K562 (cell line): Measurements from ENCODE around the gene RPL27A. TPM values are rescaled to one million over a fixed set of nuclear protein-coding genes. Genes with fewer than 3 reads are reported as not detected.

Source experiments
- ATAC-seq: fragments of 200-7000 bp; cut with Tn5 transposase; 3 replicates; pipeline ENCODE4 v1.9.1; 2020; ENCODE audit warnings: moderate library complexity
- BruUV-seq: library from RNA; stranded (reverse); fragments of 400-500 nt; replicated peaks from 2 replicates; lab custom pipeline; 2021; lab: Mats Ljungman, UMichigan
- CTCF ChIA-PET: fragments of 300-600 bp; formaldehyde crosslinking; extraction: SDS; loops from one replicate; lab custom pipeline; 2021; ENCODE audit warnings: low intra/inter-chr PET ratio; lab: Yijun Ruan, JAX
- POLR2A ChIA-PET: fragments of 300-600, 350-650 bp; sonication (Branson Sonifier 250); formaldehyde crosslinking; extraction: SDS; loops from one replicate; lab custom pipeline; 2021; ENCODE audit warnings: antibody characterized with exemption, inconsistent platforms; lab: Yijun Ruan, JAX
- DNase-seq, 4 experiments: peaks; one replicate each; pipeline versions ENCODE4 v3.0.0 to v3.0.0-alpha.2; 2011 to 2018; ENCODE audit warnings: low spot score in 3 of 4, mixed read lengths in 3 of 4; ENCODE audit errors: extremely low read depth in 1 of 4
- FAIRE-seq: peaks from 2 replicates; lab custom pipeline; 2011; peaks lifted over from hg19 to GRCh38; lab: Jason Lieb, UNC
- H2AFZ ChIP-seq: 2 replicates; pipeline ENCODE4 v1.6.0; 2011; ENCODE audit warnings: low read depth, low read length, control low read depth, inconsistent platforms
- H3K27ac ChIP-seq: fragments of 200-600 bp; 3 replicates; pipeline ENCODE4 v1.8.0; 2011; ENCODE audit warnings: low read depth, mild to moderate bottlenecking, control low read depth, inconsistent platforms, low read length, moderate library complexity, mixed read lengths; ENCODE audit errors: extremely low read depth
- H3K27me3 ChIP-seq, 2 experiments: fragments of 300-600 bp in 1 of 2; 2 replicates in 1 of 2; 3 replicates in 1 of 2; pipeline versions ENCODE4 v1.6.0 to v1.8.0; 2011; ENCODE audit warnings: inconsistent platforms in 2 of 2, low read length in 2 of 2, mild to moderate bottlenecking in 1 of 2, mixed read lengths in 1 of 2, moderate library complexity in 1 of 2; ENCODE audit not compliant: control insufficient read depth in 2 of 2, insufficient read depth in 2 of 2
- H3K36me3 ChIP-seq: fragments of 300-600 bp; 3 replicates; pipeline ENCODE4 v1.8.0; 2011; ENCODE audit warnings: mild to moderate bottlenecking, low read length, inconsistent platforms; ENCODE audit not compliant: control insufficient read depth, insufficient read depth
- H3K4me1 ChIP-seq, 2 experiments: fragments of 200-600 bp in 1 of 2; replicated peaks in 1 of 2; 2 replicates in 1 of 2; 3 replicates in 1 of 2; pipeline versions ENCODE4 v1.5.1 to v1.8.0; 2011; ENCODE audit warnings: inconsistent platforms in 2 of 2, low read length in 2 of 2, mild to moderate bottlenecking in 1 of 2, mixed read lengths in 1 of 2, moderate library complexity in 1 of 2; ENCODE audit not compliant: control insufficient read depth in 2 of 2, insufficient read depth in 2 of 2
- H3K4me2 ChIP-seq: 2 replicates; pipeline ENCODE4 v1.6.1; 2011; ENCODE audit warnings: low read length, control low read depth, inconsistent platforms, mixed read lengths; ENCODE audit not compliant: insufficient read depth
- H3K4me3 ChIP-seq: fragments of 200-600 bp; sonication (generic), shearing (Covaris generic); 2 replicates; pipeline ENCODE4 v1.5.1; 2016; ENCODE audit warnings: control low read depth, inconsistent platforms
- H3K79me2 ChIP-seq: fragments of 200-600 bp; 3 replicates; pipeline ENCODE4 v1.8.0; 2011; ENCODE audit warnings: low read length, inconsistent platforms; ENCODE audit not compliant: control insufficient read depth, insufficient read depth
- H3K9ac ChIP-seq, 2 experiments: 2 replicates each; pipeline versions ENCODE4 v1.6.0 to v1.6.1; 2011; ENCODE audit warnings: low read depth in 2 of 2, low read length in 2 of 2, control low read depth in 1 of 2, inconsistent platforms in 1 of 2, mild to moderate bottlenecking in 1 of 2, mixed read lengths in 1 of 2; ENCODE audit not compliant: insufficient read depth in 1 of 2
- H3K9me1 ChIP-seq: one replicate; pipeline ENCODE4 v1.6.0; 2011; ENCODE audit warnings: inconsistent platforms, mild to moderate bottlenecking, low read length, moderate library complexity; ENCODE audit not compliant: control insufficient read depth, insufficient read depth
- H3K9me3 ChIP-seq: replicated peaks from 2 replicates; pipeline ENCODE4 v1.5.1; 2011; ENCODE audit warnings: low read depth, low read length, inconsistent platforms; ENCODE audit not compliant: control insufficient read depth, insufficient read depth
- H4K20me1 ChIP-seq: replicated peaks from 2 replicates; pipeline ENCODE4 v1.6.1; 2011; ENCODE audit warnings: low read length, inconsistent platforms, mixed read lengths; ENCODE audit not compliant: control insufficient read depth, insufficient read depth
- SNIP1 ChIP-seq: fragments of 450-650 bp; IDR thresholded peaks from 2 replicates; pipeline ENCODE4 v1.7.1; 2017; ENCODE audit warnings: low read depth, mild to moderate bottlenecking
- YY1 ChIP-seq, 3 experiments: IDR thresholded peaks; 2 replicates each; pipeline ENCODE4 v1.6.1; 2011; ENCODE audit warnings: low read length in 2 of 3, mild to moderate bottlenecking in 2 of 3, moderate library complexity in 2 of 3, borderline replicate concordance in 1 of 3, control low read depth in 1 of 3, low read depth in 1 of 3; ENCODE audit not compliant: insufficient read depth in 3 of 3, insufficient replicate concordance in 2 of 3, control insufficient read depth in 1 of 3, insufficient read length in 1 of 3; ENCODE audit errors: extremely low read depth in 1 of 3
- WGBS: fragments of 100-300 bp; shearing (Covaris generic); methylation state at CpG from one replicate; pipeline ENCODE4 v1.1.6; 2016; ENCODE audit warnings: low coverage, mixed read lengths; ENCODE audit not compliant: insufficient coverage; ENCODE audit errors: missing lambda C conversion rate; 5-methylcytosine and 5-hydroxymethylcytosine counted together
- in situ Hi-C: fragments of 300-500 bp; cut with MboI; formaldehyde crosslinking; loops from 4 replicates; pipeline ENCODE4 v1.15.0; 2018; ENCODE audit warnings: inconsistent platforms, mixed read lengths
- intact Hi-C: fragments of 100-400 bp; cut with micrococcal nuclease; formaldehyde crosslinking; loops from 2 replicates; pipeline ENCODE4 v1.14.2; 2022
- polyA plus RNA-seq, 8 experiments: library from polyadenylated mRNA; depleted of rRNA in 4 of 8; stranded (reverse) in 5 of 8; unstranded in 3 of 8; fragments of >200 nt; fragmentation: Nextera tagmentation in 2 of 8; fragmentation: Illumina TruSeq in 1 of 8; extraction: Ambion mirVana in 2 of 8; extraction: Trizol in 1 of 8; gene quantifications; 2 replicates each; pipeline versions ENCODE4 v1.2.1 to v1.2.3, GENCODE V29; 2011 to 2014; ENCODE audit warnings: inconsistent platforms in 1 of 8, missing spikeins in 1 of 8
- total RNA-seq, 7 experiments: library from RNA; depleted of rRNA in 6 of 7; stranded (reverse); fragments of >200 nt in 6 of 7; fragmentation: Illumina TruSeq in 2 of 7; extraction: Trizol in 2 of 7; gene quantifications; 2 replicates each; pipeline versions ENCODE4 v1.2.1 to v1.2.3, GENCODE V29; 2011 to 2021; ENCODE audit warnings: low replicate concordance in 1 of 7
- TF ChIP-seq, protein P1 (sequence below): fragments of 450-650 bp; IDR thresholded peaks from 2 replicates; pipeline ENCODE4 v1.6.1; 2016
- TF ChIP-seq, protein P2 (sequence below), 2 experiments: IDR thresholded peaks in 1 of 2; conservative IDR thresholded peaks in 1 of 2; 2 replicates each; pipeline ENCODE4 v1.6.1; 2016; ENCODE audit warnings: low read depth in 2 of 2, mild to moderate bottlenecking in 1 of 2, missing compliant biosample characterization in 1 of 2, missing genetic modification characterization in 1 of 2, moderate library complexity in 1 of 2

Gene RPL27A
- total and polyA plus RNA-seq, 9 of the 15 experiments (the other 6 are each of a cell fraction or from before 2014, with no cell fraction given) = 790 to 4,241 (median 2,267) TPM

DNA sequence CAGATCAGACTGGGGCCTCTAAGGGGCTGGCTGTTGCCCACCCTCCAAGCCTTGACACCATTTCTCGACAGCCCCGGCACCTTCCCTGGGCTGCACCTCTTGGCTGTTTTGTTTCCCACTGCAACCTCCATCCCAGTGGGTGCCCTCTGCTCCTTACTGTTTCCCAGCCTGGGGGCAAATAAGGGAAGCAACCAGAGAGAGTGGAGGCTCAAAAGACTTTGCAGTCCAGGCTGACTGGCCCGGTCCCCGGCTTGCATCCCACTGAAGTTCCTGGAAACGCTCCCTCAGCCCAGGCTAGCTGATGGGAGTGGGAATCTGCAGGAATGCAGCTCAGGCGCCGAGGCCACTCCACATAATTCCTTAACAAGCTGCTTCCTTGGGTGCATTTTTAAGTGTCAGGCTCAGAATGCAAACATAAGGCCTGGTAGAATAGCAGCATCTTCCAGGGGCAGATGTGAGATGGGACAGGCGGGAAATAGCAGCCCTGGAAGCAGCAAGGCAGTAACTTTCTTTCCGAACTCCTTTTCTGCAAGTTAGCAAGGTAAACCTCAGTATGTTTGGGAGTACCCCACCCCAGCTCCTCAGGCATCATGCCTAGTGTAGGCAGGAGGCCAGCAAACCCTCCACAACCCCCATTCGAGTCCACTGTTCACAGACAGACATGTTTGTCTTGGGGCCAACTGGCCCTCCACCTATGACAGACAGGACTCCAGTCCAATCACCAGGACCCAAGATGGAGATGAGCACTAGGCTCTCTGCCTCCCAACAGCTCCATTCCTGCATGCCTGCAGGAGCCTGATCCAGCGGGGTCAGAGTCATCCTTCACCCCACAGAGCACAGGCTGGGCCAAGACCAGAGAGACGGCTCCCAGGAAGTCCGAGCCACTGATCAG lies 39.3 kb downstream of the RPL27A start:
- Histone ChIP-seq H3K27me3 (peaks cover 18 to 71% of the 10 kb centered on the region in 2 experiments; a peak in 3 of 5 replicates), H3K4me2 (no peak overlapping the region), H4K20me1 (no peaks in the 10 kb centered on the region), H3K36me3 (no peaks in the 10 kb centered on the region), H3K4me3 (no peak overlapping the region), H3K4me1 (peaks cover 0 to 11% of the 10 kb centered on the region in 2 experiments; a peak in 3 of 5 replicates), H3K9me1 (peaks cover 3% of the 10 kb centered on the region), H3K9ac (peak overlapping the region in 1 of 2 experiments; percentile 55; a peak in 1 of 4 replicates), H3K79me2 (no peaks in the 10 kb centered on the region), H2AFZ (0 out of 2 replicates have a peak overlapping the region, but pooled peaks have one; percentile 9), H3K9me3 (no peaks in the 10 kb centered on the region), H3K27ac (no peak overlapping the region)
- FAIRE-seq (no peak), ATAC-seq (peak; percentile 36; the same call in 2 of the 3 replicates), DNase-seq (peak in 2 of 4 experiments; percentile 42 to 47)
- WGBS = 5% methylated on average over 13 of the region's 13 CpGs
- POLR2A ChIA-PET = interaction anchor here (0.8 to 1.4 kb wide), 2 partner anchors 9 to 21 kb away, joined by 3 to 4 read pairs; no protein-coding TSS in a partner anchor
- BruUV-seq = no TSS peak
- TF ChIP-seq YY1 (IDR thresholded peaks at IDR 0.05; ENCODE audit: borderline replicate concordance in 1 of 3, control insufficient read depth in 1 of 3, extremely low read depth in 1 of 3, insufficient read depth in 3 of 3, insufficient read length in 1 of 3, insufficient replicate concordance in 2 of 3, low read depth in 1 of 3, low read length in 2 of 3) (peak in 1 of 3 experiments; percentile 23), SNIP1 (no peak)
- TF ChIP-seq, protein P1, sequence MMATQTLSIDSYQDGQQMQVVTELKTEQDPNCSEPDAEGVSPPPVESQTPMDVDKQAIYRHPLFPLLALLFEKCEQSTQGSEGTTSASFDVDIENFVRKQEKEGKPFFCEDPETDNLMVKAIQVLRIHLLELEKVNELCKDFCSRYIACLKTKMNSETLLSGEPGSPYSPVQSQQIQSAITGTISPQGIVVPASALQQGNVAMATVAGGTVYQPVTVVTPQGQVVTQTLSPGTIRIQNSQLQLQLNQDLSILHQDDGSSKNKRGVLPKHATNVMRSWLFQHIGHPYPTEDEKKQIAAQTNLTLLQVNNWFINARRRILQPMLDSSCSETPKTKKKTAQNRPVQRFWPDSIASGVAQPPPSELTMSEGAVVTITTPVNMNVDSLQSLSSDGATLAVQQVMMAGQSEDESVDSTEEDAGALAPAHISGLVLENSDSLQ = peak; percentile 92
- TF ChIP-seq, protein P2, sequence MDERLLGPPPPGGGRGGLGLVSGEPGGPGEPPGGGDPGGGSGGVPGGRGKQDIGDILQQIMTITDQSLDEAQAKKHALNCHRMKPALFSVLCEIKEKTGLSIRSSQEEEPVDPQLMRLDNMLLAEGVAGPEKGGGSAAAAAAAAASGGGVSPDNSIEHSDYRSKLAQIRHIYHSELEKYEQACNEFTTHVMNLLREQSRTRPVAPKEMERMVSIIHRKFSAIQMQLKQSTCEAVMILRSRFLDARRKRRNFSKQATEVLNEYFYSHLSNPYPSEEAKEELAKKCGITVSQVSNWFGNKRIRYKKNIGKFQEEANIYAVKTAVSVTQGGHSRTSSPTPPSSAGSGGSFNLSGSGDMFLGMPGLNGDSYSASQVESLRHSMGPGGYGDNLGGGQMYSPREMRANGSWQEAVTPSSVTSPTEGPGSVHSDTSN (CRISPR knock-in tag; IDR thresholded peaks at IDR 0.05; ENCODE audit: low read depth) = no peak
- TF ChIP-seq, protein P2 (tag; conservative IDR thresholded peaks at IDR 0.05; ENCODE audit: low read depth) = peak; percentile 54
- intact Hi-C loops (no loop called here), in situ Hi-C loops (no loop called here)
- CTCF ChIA-PET = no interaction called here
